Epithelial cell of esophagus (primary cell): ENCODE data around the gene RSL1D1.
"Not testable (repeated sequence)": the region's sequence is repeated elsewhere in the genome, so short reads cannot be mapped to it uniquely, and the experiment has no call there.

Source experiments
- DNase-seq: peaks from one replicate; pipeline ENCODE4 v3.0.0; 2010; ENCODE audit warnings: low read depth
- H3K4me3 ChIP-seq: 2 replicates; pipeline ENCODE4 v1.5.1; 2011; ENCODE audit warnings: mild to moderate bottlenecking, low read length, control low read depth
- TF ChIP-seq, protein P1 (sequence below): IDR thresholded peaks from 2 replicates; pipeline ENCODE4 v1.5.1; 2011; ENCODE audit warnings: low read depth, mild to moderate bottlenecking, low read length, control low read depth, inconsistent platforms; ENCODE audit not compliant: insufficient read depth; ENCODE audit errors: missing control alignments

Gene RSL1D1

DNA sequence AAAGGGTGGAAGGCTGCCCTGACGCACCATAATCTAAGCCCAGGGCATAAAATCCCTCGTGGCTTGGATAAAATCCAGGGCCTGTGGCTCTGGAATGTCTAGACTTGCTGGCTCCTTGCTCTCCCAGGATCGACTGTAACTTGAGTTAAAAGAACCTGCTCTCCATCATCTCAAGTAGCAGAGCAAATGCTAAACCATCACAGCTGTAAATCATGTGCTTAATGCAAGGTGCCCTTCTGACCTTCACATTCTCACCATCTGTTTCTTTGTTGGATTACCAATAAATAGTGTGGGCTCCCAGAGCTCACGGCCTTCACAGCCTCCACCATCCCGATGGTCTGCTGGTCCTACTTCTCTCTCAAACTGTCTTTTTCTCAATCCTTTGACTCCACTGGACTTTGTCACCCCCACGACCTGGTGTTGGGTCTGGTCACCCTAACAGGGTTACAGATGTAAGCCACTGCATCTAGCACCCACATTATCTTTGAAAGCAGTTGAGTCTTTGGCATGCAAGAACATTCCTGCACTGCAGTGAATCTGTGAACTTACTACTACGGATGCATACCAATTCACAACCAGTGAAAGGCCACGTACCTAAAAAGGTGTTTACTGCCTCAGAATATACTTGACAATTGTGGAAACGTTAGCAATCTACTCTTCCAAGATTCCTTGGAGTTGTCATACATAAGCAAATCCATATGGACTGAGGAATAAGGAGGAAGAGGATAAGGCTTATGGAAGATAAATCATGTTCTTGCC lies 15.3 kb downstream of the RSL1D1 start:
- peak; percentile 28 for DNase-seq
- TF ChIP-seq, protein P1, sequence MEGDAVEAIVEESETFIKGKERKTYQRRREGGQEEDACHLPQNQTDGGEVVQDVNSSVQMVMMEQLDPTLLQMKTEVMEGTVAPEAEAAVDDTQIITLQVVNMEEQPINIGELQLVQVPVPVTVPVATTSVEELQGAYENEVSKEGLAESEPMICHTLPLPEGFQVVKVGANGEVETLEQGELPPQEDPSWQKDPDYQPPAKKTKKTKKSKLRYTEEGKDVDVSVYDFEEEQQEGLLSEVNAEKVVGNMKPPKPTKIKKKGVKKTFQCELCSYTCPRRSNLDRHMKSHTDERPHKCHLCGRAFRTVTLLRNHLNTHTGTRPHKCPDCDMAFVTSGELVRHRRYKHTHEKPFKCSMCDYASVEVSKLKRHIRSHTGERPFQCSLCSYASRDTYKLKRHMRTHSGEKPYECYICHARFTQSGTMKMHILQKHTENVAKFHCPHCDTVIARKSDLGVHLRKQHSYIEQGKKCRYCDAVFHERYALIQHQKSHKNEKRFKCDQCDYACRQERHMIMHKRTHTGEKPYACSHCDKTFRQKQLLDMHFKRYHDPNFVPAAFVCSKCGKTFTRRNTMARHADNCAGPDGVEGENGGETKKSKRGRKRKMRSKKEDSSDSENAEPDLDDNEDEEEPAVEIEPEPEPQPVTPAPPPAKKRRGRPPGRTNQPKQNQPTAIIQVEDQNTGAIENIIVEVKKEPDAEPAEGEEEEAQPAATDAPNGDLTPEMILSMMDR: no peak
- no peak overlapping the region for H3K4me3 ChIP-seq

DNA sequence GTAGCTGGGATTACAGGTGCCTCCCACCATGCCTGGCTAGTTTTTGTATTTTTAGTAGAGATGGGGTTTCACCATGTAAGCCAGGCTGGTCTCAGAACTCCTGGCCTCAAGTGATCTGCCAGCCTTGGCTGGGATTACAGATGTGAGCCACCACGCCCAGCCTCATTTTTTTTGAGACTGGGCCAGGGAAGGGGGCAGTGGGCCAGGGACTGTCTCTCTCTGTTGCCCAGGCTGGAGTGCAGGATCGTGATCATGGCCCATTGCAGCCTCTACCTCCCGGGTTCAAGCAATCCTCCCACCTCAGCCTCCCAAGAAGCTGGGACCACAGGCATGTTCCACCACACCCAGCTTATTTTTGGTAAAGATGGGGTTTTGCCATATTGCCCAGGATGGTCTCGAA lies 16.0 kb downstream of the RSL1D1 start:
- TF ChIP-seq, protein P1: no peak
- DNase-seq: no peak
- no peak overlapping the region for H3K4me3 ChIP-seq

DNA sequence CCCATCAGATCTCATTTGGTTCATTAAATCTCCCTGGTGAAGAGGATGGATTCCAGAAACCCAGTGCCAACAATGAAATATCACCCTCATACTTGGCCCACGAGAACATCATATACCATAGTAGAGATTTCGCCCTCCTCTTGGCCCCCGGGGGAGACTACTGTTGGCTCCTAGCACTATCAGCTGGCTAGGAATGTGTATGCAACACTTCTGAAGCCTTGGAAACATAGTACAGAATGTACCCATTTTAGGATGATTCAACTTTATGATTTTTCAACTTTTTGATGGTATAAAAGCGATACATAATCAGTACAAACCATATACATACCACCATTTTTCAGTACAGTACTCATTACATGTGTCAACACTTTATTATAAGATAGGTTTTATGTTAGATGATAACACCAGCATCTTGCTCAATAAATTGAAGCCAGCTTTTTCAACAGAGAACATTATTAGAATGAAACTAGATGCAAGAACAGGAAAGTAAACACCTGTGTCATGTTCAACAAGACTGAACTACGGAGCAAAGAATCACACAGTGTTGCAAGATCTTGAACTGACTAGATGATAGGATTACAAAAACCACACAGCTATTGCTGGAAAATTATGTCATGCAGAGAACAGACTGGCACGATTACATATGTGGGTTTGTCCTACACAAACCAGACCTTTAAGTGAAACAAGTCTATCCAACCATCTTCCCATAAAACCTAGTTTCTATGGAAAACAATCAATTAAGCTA lies 17.2 kb downstream of the RSL1D1 start:
- DNase-seq: peak; percentile 97
- H3K4me3 ChIP-seq: no peak overlapping the region
- TF ChIP-seq, protein P1: no peak

DNA sequence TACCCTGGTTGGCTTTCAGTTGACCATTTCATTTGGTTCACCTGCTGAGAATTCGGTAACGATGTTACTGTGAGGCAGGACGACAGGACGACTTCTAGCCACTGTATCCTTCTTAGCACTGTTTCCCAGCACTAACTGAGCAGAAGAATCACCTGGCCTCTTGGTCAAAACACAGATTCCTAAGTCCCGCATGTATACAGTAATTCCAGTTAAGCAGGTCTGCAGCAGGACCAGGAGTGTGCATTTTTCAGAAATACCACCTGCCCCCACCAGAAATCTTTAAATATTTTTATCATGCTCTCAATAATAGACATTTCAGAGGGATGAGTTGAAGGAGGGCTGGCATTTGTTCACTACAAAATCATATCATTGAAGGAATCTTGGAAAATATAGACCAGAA lies 22.6 kb downstream of the RSL1D1 start:
- TF ChIP-seq, protein P1: no peak
- H3K4me3 ChIP-seq: no peak overlapping the region
- no peak for DNase-seq

DNA sequence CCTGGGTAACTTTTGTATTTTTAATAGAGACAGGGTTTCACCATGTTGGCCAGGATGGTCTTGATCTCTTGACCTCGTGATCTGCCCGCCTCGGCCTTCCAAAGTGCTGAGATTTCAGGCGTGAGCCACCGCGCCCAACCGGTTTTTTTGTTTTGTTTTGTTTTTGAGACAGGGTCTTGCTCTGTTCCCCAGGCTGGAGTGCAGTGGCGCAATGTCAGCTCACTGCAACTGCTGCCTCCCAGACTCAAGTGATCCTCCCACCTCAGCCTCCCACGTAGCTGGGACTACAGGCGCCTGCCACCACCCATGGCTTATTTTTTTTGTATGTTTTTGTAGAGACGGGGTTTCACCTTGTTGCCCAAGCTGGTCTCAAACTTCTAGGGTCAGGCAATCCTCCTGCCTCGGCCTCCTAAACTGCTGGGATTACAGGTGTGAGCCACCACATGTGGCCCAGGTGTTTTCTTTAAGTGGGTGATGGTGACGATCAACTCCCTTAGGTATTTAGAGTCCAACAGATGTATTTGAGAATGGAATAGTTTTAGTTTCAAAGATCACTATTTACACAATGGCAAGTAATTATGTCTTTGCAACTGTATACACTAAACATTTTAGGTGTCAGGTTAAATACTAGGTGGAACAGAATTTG lies 25.7 kb downstream of the RSL1D1 start:
- DNase-seq, H3K4me3 ChIP-seq: not testable (repeated sequence)

DNA sequence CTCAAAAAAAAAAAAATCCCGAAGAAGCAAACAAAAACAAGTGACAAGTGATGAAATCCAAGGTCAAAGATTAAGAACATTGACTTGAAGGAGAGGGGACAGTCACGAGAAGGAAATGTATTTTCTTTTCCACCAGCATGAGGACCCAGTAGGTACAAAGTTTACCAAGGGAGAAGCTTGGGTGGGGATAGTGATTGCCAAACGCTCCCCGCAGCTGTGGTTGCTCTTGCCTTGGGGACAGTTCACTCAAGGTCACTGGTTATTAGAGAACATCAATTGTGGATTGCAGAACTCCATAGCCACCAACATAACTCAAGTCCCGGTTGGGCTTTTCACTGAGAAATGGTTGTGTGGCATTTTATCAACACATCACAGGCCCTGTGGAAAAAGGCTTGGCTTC lies 27.0 kb downstream of the RSL1D1 start:
- TF ChIP-seq, protein P1: no peak
- DNase-seq: no peak
- no peak overlapping the region for H3K4me3 ChIP-seq

DNA sequence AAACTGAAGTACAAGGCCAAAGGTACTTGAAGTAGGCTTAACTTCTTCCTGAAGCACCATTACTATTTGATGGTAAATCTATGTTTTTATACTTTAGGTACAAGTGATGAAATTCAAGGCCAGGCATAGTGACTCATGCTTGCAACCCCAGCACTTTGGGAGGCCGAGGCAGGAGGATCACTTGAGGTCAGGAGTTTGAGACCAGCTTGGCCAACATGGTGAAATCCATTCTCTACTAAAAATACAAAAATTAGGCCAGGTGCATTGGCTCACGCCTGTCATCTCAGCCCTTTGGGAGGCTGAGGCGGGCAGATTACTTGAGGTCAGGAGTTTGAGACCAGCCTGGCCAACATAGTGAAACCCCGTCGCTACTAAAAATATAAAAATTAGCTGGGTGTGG lies 27.7 kb downstream of the RSL1D1 start:
- not testable (repeated sequence) for H3K4me3 ChIP-seq, DNase-seq
